Neural progenitor cell (in vitro differentiated cells): ENCODE data around the gene ZNF215. TPM values are rescaled to one million over a fixed set of nuclear protein-coding genes. Genes with fewer than 3 reads are reported as not detected.
A peak's percentile ranks its signal among the peaks of the same experiment; 100 is the strongest.
"Not testable (repeated sequence)": the region's sequence is repeated elsewhere in the genome, so short reads cannot be mapped to it uniquely, and the experiment has no call there.

Source experiments
- DNase-seq: peaks from one replicate; pipeline ENCODE4 v3.0.0-alpha.2; 2016; ENCODE audit warnings: low spot score
- H2AFZ ChIP-seq: fragments of 200-600 bp; sonication (generic); replicated peaks from 2 replicates; pipeline ENCODE4 v1.6.1; 2016; ENCODE audit warnings: antibody characterized with exemption
- H3F3A ChIP-seq: fragments of 200-600 bp; sonication (generic); 2 replicates; pipeline ENCODE4 v1.6.1; 2016; ENCODE audit warnings: antibody characterized with exemption, low read depth
- H3K27ac ChIP-seq: fragments of 200-600 bp; sonication (generic); 2 replicates; pipeline ENCODE4 v1.5.1; 2016; ENCODE audit warnings: mild to moderate bottlenecking
- H3K27me3 ChIP-seq: fragments of 200-600 bp; sonication (generic); 2 replicates; pipeline ENCODE4 v1.6.1; 2016; ENCODE audit warnings: mild to moderate bottlenecking, moderate library complexity
- H3K36me3 ChIP-seq: fragments of 200-600 bp; sonication (generic); 2 replicates; pipeline ENCODE4 v1.5.1; 2016
- H3K4me1 ChIP-seq: fragments of 200-600 bp; sonication (generic); 2 replicates; pipeline ENCODE4 v1.6.1; 2016; ENCODE audit warnings: mixed run types
- H3K4me2 ChIP-seq: fragments of 200-600 bp; sonication (generic); 2 replicates; pipeline ENCODE4 v1.6.1; 2016
- H3K4me3 ChIP-seq: fragments of 200-600 bp; sonication (generic); 2 replicates; pipeline ENCODE4 v1.5.1; 2016
- H3K79me2 ChIP-seq: fragments of 200-600 bp; sonication (generic); 2 replicates; pipeline ENCODE4 v1.6.1; 2016; ENCODE audit warnings: low read depth
- H3K9ac ChIP-seq: fragments of 200-600 bp; sonication (generic); 2 replicates; pipeline ENCODE4 v1.6.1; 2016
- H3K9me3 ChIP-seq: fragments of 200-600 bp; sonication (generic); 2 replicates; pipeline ENCODE4 v1.5.1; 2016; ENCODE audit warnings: low read depth
- H4K20me1 ChIP-seq: fragments of 200-600 bp; sonication (generic); 2 replicates; pipeline ENCODE4 v1.6.1; 2016; ENCODE audit warnings: low read depth
- H3K27ac Mint-ChIP-seq: 3 replicates; pipeline ENCODE4 v1.8.0; 2021; ENCODE audit warnings: mixed read lengths
- H3K27me3 Mint-ChIP-seq: 2 replicates; pipeline ENCODE4 v1.8.0; 2022; ENCODE audit warnings: low read depth, mild to moderate bottlenecking, inconsistent platforms, moderate library complexity, mixed read lengths; ENCODE audit not compliant: insufficient read depth
- H3K36me3 Mint-ChIP-seq: 3 replicates; pipeline ENCODE4 v1.8.0; 2021; ENCODE audit warnings: mixed read lengths
- H3K4me1 Mint-ChIP-seq: 3 replicates; pipeline ENCODE4 v1.8.0; 2021; ENCODE audit warnings: mixed read lengths
- H3K4me3 Mint-ChIP-seq: 3 replicates; pipeline ENCODE4 v1.8.0; 2021; ENCODE audit warnings: mild to moderate bottlenecking, moderate library complexity, mixed read lengths
- H3K9me3 Mint-ChIP-seq: 3 replicates; pipeline ENCODE4 v1.8.0; 2020; ENCODE audit warnings: mixed read lengths
- CTCF ChIP-seq: fragments of 200-600 bp; sonication (generic); IDR thresholded peaks from 2 replicates; pipeline ENCODE4 v1.5.1; 2017; ENCODE audit warnings: antibody characterized with exemption, mild to moderate bottlenecking
- EZH2 ChIP-seq: fragments of 200-600 bp; sonication (generic); IDR thresholded peaks from 2 replicates; pipeline ENCODE4 v1.6.1; 2017; ENCODE audit warnings: antibody characterized with exemption, mild to moderate bottlenecking, moderate library complexity
- EZH2phosphoT487 ChIP-seq: fragments of 200-600 bp; sonication (generic); IDR thresholded peaks from 2 replicates; pipeline ENCODE4 v1.6.1; 2017; ENCODE audit warnings: antibody characterized with exemption
- total RNA-seq: library from RNA; depleted of rRNA; stranded (reverse); fragments of >200 nt; gene quantifications from 2 replicates; pipeline ENCODE4 v1.2.3, GENCODE V29; 2015; ENCODE audit warnings: low replicate concordance

The ZNF215 gene
- total RNA-seq, 1 donor from 2014 or later: 20.1 TPM

GRCh38 chr11:6943131-6943530, 16.9 kb downstream of the ZNF215 start:
- no peaks in the 10 kb centered on the region for H3K4me1 ChIP-seq
- H3K27me3 Mint-ChIP-seq: no peaks in the 10 kb centered on the region

GRCh38 chr11:6954248-6954647, 28.0 kb downstream of the ZNF215 start:
- H3K27ac Mint-ChIP-seq, H3F3A ChIP-seq, H3K27me3 ChIP-seq, H3K9ac ChIP-seq, H3K4me2 ChIP-seq, H4K20me1 ChIP-seq, H3K4me1 ChIP-seq, H2AFZ ChIP-seq, H3K9me3 ChIP-seq, H3K4me3 ChIP-seq, H3K27ac ChIP-seq, DNase-seq, H3K79me2 ChIP-seq, H3K4me3 Mint-ChIP-seq, H3K27me3 Mint-ChIP-seq, H3K4me1 Mint-ChIP-seq, H3K36me3 ChIP-seq: not testable (repeated sequence)
- Mint-ChIP-seq H3K36me3 (peaks cover 28% of the 10 kb centered on the region), H3K9me3 (peaks cover 12% of the 10 kb centered on the region)

More at GRCh38 chr11:6943131-6943530, 16.9 kb downstream of the ZNF215 start:
- no peaks in the 10 kb centered on the region for H3F3A ChIP-seq
- H4K20me1 ChIP-seq: no peaks in the 10 kb centered on the region
- Mint-ChIP-seq H3K27ac (no peak overlapping the region), H3K36me3 (peaks cover 4% of the 10 kb centered on the region), H3K4me1 (no peaks in the 10 kb centered on the region), H3K4me3 (no peak overlapping the region), H3K9me3 (no peaks in the 10 kb centered on the region)
- no peaks in the 10 kb centered on the region for H3K79me2 ChIP-seq
- H3K4me3 ChIP-seq: no peak overlapping the region
- no peaks in the 10 kb centered on the region for H3K27me3 ChIP-seq
- H3K9me3 ChIP-seq: no peaks in the 10 kb centered on the region
- DNase-seq: no peak
- peaks cover 4% of the 10 kb centered on the region for H3K36me3 ChIP-seq
- H3K27ac ChIP-seq: no peak overlapping the region
- no peak for TF ChIP-seq EZH2
- TF ChIP-seq EZH2phosphoT487: no peak
- TF ChIP-seq CTCF: no peak
- no peak overlapping the region for H3K4me2 ChIP-seq
- H2AFZ ChIP-seq: no peak overlapping the region
- H3K9ac ChIP-seq: no peak overlapping the region

- TF ChIP-seq CTCF: no peak
- no peak for TF ChIP-seq EZH2
- no peak for TF ChIP-seq EZH2phosphoT487
- no peaks in the 10 kb centered on the region for H3K27me3 ChIP-seq
- no peaks in the 10 kb centered on the region for H3K9me3 Mint-ChIP-seq
- no peaks in the 10 kb centered on the region for H3K79me2 ChIP-seq
- H2AFZ ChIP-seq: no peak overlapping the region
- H3K4me3 ChIP-seq: no peak overlapping the region
- no peaks in the 10 kb centered on the region for H3F3A ChIP-seq
- H4K20me1 ChIP-seq: no peaks in the 10 kb centered on the region
- no peak overlapping the region for H3K27ac Mint-ChIP-seq
- peaks cover 5% of the 10 kb centered on the region for H3K36me3 Mint-ChIP-seq
- no peaks in the 10 kb centered on the region for H3K27me3 Mint-ChIP-seq
- H3K36me3 ChIP-seq: no peaks in the 10 kb centered on the region
- H3K9ac ChIP-seq: no peak overlapping the region
- H3K4me2 ChIP-seq: no peak overlapping the region
- H3K4me1 Mint-ChIP-seq: no peaks in the 10 kb centered on the region
- peak; percentile 1 for DNase-seq
- H3K9me3 ChIP-seq: no peaks in the 10 kb centered on the region
- H3K27ac ChIP-seq: no peak overlapping the region
- no peak overlapping the region for H3K4me3 Mint-ChIP-seq
- peaks cover 9% of the 10 kb centered on the region for H3K4me1 ChIP-seq
Measured at GRCh38 chr11:6962141-6962540, 35.9 kb downstream of the ZNF215 start.

GRCh38 chr11:6962673-6963072, 36.4 kb downstream of the ZNF215 start:
- Histone ChIP-seq H3F3A (no peaks in the 10 kb centered on the region), H3K4me1 (peaks cover 9% of the 10 kb centered on the region), H3K4me2 (no peak overlapping the region), H3K36me3 (no peaks in the 10 kb centered on the region), H2AFZ (no peak overlapping the region), H4K20me1 (no peaks in the 10 kb centered on the region), H3K79me2 (no peaks in the 10 kb centered on the region), H3K27me3 (no peaks in the 10 kb centered on the region), H3K9me3 (no peaks in the 10 kb centered on the region), H3K9ac (no peak overlapping the region), H3K27ac (no peak overlapping the region), H3K4me3 (no peak overlapping the region)
- no peak for TF ChIP-seq EZH2
- TF ChIP-seq EZH2phosphoT487: no peak
- TF ChIP-seq CTCF: no peak
- no peak overlapping the region for H3K4me3 Mint-ChIP-seq
- peaks cover 2% of the 10 kb centered on the region for H3K36me3 Mint-ChIP-seq
- H3K9me3 Mint-ChIP-seq: peaks cover 1% of the 10 kb centered on the region
- H3K27me3 Mint-ChIP-seq: no peaks in the 10 kb centered on the region
- DNase-seq: no peak
- H3K27ac Mint-ChIP-seq: no peak overlapping the region
- no peaks in the 10 kb centered on the region for H3K4me1 Mint-ChIP-seq
